Measurements from ENCODE around the gene ZBTB7A.
"Not testable (repeated sequence)": the region's sequence is repeated elsewhere in the genome, so short reads cannot be mapped to it uniquely, and the experiment has no call there.

The ZBTB7A gene

DNA sequence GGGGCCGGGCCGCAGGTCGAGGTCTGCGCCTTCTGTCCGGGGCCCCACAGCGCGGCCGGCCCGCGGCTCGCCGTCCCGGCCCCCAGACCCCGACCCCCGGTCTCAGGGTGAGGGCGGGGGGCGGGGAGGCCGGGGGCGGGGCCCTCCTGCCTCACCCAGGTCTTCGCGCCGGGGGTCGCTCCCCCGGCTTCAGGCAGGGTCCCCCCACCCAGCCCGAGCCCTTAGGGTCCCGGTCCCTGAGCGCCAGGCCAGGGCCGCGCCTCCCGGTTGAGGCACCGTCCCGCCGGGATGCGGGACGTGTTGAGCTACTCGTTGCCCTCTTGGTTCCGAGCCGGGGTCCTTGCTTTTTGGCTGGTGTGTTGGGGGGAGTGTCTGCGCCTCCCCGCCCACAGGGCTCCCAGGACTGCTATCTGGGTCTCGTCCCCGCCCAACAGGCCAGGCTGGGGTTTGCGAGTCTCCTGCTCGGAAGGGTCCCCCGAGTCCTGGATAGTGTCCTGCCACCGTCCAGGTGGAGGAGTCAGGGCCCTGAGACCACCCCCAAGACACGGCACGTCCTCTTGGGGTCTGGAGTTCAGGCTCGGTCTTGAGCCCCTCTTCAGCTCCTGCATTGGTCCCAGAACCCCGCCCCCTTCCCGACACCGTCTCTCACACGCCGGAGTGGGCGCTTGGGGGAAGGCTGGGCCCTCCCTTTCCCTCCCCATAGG is 58.7 kb downstream of the ZBTB7A start:
- FAIRE-seq, result no peak
- TF ChIP-seq, protein P1, sequence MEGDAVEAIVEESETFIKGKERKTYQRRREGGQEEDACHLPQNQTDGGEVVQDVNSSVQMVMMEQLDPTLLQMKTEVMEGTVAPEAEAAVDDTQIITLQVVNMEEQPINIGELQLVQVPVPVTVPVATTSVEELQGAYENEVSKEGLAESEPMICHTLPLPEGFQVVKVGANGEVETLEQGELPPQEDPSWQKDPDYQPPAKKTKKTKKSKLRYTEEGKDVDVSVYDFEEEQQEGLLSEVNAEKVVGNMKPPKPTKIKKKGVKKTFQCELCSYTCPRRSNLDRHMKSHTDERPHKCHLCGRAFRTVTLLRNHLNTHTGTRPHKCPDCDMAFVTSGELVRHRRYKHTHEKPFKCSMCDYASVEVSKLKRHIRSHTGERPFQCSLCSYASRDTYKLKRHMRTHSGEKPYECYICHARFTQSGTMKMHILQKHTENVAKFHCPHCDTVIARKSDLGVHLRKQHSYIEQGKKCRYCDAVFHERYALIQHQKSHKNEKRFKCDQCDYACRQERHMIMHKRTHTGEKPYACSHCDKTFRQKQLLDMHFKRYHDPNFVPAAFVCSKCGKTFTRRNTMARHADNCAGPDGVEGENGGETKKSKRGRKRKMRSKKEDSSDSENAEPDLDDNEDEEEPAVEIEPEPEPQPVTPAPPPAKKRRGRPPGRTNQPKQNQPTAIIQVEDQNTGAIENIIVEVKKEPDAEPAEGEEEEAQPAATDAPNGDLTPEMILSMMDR (IDR thresholded peaks at IDR 0.05; ENCODE audit: insufficient read depth, missing control alignments), result no peak

DNA sequence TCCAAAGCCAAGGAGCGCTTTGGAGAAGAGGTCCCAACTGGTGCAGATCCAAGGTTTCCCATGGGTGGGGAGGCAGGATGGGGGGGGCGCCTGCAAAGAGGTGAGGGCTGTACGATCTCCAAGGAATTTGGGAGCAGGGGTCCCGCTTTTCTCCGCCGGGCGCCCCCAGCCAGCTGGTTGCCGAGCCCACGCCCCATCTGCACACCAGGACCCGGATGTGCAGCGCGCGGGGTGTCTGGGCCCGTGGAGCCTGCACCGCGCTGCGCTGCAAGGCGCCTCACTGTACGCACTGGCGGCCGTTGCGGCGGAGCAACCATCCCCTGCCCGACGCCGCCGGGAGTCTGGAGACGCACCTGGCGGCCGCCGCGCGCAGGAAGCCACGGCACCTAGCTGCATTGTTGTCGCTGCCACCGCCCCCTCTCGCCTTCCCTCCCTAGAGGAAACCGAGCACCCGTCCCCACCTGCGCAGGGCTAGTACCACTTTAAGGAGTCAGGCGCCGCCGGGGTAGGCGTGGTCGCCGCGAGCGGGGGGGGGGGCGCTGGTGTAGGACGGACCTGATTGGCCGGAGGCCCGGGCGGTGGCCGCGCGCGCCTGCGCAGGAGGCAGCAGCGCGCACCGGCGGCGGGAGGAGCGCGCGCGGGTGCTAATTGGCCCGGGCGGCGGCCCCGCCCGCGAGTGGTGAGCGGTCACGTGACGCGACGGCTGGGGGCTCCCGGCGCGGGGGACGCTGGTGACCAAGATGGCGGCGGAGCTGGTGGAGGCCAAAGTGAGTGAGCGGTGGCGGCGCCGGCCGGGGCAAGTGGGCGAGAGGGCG is 59.5 kb downstream of the ZBTB7A start, which contains the start of gene PIAS4:
TSS of gene PIAS4 (plus strand) at position 716 of the 815 bp plus-strand sequence. CDS start at position 741, 25 bp downstream.
- FAIRE-seq, result no peak
- peak; percentile 98 for DNase-seq (ENCODE audit: insufficient read length, low spot score)
- TF ChIP-seq, protein P1 (IDR thresholded peaks at IDR 0.05; ENCODE audit: insufficient read depth, missing control alignments), result no peak

More for the DNA sequence above, 58.7 kb downstream of the ZBTB7A start:
- DNase-seq (ENCODE audit: insufficient read length, low spot score), result peak; percentile 10

DNA sequence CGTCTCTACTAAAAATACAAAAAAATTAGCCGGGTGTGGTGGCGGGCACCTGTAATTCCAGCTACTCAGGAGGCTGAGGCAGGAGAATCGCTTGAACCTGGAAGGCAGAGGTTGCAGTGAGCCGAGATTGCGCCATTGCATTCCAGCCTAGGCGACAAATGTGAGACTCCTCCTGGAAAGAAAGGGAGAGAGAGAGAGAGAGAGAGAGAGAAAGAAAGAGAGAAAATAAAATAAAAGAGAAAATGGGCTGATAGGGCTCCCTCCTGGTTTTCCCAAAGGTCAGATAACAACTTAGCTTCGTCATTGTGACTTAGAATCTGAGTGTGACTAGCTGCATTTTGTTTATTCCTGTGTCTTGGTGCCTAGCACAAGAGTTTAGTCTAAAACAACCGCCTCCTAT is 61.3 kb downstream of the ZBTB7A start:
- FAIRE-seq; DNase-seq (ENCODE audit: insufficient read length, low spot score): not testable (repeated sequence)

DNA sequence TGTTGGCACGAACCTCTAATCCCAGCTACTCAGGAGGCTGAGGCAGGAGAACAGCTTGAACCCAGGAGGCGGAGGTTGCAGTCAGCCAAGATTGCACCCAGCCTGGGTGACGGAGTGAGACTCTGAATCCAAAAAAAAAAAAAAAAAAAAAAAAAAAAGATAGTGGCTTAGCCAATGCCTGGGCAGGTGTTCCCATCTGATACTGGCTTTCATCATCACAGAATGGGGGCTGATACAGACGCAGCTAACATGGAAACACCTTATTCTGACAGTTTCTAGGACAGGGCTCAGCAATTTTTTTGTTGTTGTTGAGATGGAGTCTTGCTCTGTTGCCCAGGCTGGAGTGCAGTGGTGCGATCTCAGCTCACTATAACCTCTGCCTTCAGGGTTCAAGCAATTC is 65.9 kb downstream of the ZBTB7A start:
- not testable (repeated sequence) for DNase-seq (ENCODE audit: insufficient read length, low spot score); FAIRE-seq

DNA sequence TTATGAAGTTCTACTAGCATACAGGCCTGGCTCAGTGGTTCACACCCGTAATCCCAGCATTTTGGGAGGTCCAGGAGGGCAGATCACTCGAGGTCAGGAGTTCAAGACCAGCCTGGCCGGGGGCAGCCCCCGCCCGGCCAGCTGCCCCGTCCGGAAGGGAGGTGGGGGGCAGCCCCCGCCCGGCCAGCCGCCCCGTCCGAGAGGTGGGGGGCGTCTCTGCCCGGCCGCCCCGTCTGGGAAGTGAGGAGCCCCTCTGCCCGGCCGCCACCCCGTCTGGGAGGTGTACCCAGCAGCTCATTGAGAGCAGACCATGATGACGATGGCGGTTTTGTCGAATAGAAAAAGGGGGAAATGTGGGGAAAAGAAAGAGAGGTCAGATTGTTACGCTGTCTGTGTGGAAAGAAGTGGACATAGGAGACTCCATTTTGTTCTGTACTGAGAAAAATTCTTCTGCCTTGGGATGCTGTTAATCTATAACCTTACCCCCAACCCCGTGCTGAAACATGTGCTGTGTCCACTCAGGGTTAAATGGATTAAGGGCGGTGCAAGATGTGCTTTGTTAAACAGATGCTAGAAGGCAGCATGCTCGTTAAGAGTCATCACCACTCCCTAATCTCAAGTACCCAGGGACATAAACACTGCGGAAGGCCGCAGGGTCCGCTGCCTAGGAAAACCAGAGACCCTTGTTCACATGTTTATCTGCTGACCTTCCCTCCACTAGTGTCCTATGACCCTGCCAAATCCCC is 67.9 kb downstream of the ZBTB7A start:
- DNase-seq (ENCODE audit: insufficient read length, low spot score); FAIRE-seq: not testable (repeated sequence)

DNA sequence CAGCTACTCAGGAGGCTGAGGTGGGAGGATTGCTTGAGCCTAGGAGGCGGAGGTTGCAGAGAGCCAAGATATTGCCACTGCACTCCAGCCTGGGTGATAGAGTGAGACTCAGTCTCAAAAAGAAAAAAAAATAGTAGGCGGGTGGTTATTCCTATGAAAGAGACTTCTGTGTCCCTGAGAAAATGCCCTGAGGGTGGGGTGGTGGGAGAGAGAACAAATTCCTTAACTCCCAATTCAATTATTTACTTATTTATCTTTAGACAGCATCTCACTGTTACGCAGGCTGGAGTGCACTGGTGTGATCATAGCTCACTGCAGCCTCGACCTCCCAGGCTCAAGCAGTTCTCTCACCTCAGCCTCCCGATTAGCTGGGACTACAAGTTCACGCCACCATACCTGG is 71.1 kb downstream of the ZBTB7A start:
- TF ChIP-seq, protein P1 (IDR thresholded peaks at IDR 0.05; ENCODE audit: insufficient read depth, missing control alignments), result no peak
- no peak for FAIRE-seq
- DNase-seq (ENCODE audit: insufficient read length, low spot score), result no peak
